Heart right ventricle (tissue), 16 donors: ENCODE data around the gene PAIP2. TPM values are rescaled to one million over a fixed set of nuclear protein-coding genes. Genes with fewer than 3 reads are reported as not detected.
A peak's percentile ranks its signal among the peaks of the same experiment; 100 is the strongest.

Source experiments
- ATAC-seq, 8 donors: fragments of 200-7000 bp; cut with Tn5 transposase; one replicate each; pipeline ENCODE4 v1.9.1; 2020; ENCODE audit warnings: mild to moderate bottlenecking in 8 of 8, moderate library complexity in 8 of 8, moderate number of reproducible peaks in 1 of 8
- DNase-seq, 2 donors: peaks; one replicate each; pipeline ENCODE4 v3.0.0-alpha.2; 2020
- H3K27ac ChIP-seq, 10 donors: fragments of 200-600 bp; sonication (generic) in 2 of 10; one replicate each; pipeline versions ENCODE4 v1.5.0 to v1.8.0; 2020 to 2022; ENCODE audit warnings: mild to moderate bottlenecking in 3 of 10
- H3K27me3 ChIP-seq, 7 donors: fragments of 200-600 bp; one replicate each; pipeline ENCODE4 v1.8.0; 2021 to 2022; ENCODE audit warnings: mild to moderate bottlenecking in 2 of 7
- H3K36me3 ChIP-seq, 9 donors: fragments of 200-600 bp; sonication (generic) in 1 of 9; one replicate each; pipeline versions ENCODE4 v1.5.0 to v1.8.0; 2020 to 2022; ENCODE audit warnings: mild to moderate bottlenecking in 2 of 9
- H3K4me1 ChIP-seq, 9 donors: fragments of 200-600 bp; sonication (generic) in 1 of 9; one replicate each; pipeline versions ENCODE4 v1.5.0 to v1.8.0; 2020 to 2022; ENCODE audit warnings: mild to moderate bottlenecking in 4 of 9
- H3K4me3 ChIP-seq, 10 donors: fragments of 200-600 bp; sonication (generic) in 2 of 10; one replicate each; pipeline versions ENCODE4 v1.5.0 to v1.8.0; 2020 to 2022; ENCODE audit warnings: mild to moderate bottlenecking in 7 of 10, moderate library complexity in 2 of 10
- H3K9me3 ChIP-seq, 11 donors: fragments of 200-600 bp in 10 of 11; sonication (generic) in 2 of 11; one replicate each; pipeline versions ENCODE4 v1.5.0 to v1.8.0; 2013 to 2022; ENCODE audit warnings: mild to moderate bottlenecking in 2 of 11, control low read depth in 1 of 11, moderate library complexity in 1 of 11
- CTCF ChIP-seq, 9 donors: fragments of 200-600 bp; sonication (generic) in 2 of 9; IDR thresholded peaks; one replicate each; pipeline versions ENCODE4 v1.5.0 to v1.8.0; 2021 to 2022; ENCODE audit warnings: antibody characterized with exemption in 9 of 9, mild to moderate bottlenecking in 5 of 9, moderate library complexity in 1 of 9
- WGBS, 2 donors: extraction: QIAGEN DNeasy Blood & Tissue Kit; methylation state at CpG; one replicate each; pipeline ENCODE4 v1.1.7; 2013; ENCODE audit warnings: inconsistent platforms in 1 of 2; 5-methylcytosine and 5-hydroxymethylcytosine counted together
- intact Hi-C, 10 donors: fragments of 100-400 bp; cut with DNase I; formaldehyde crosslinking; loops; one replicate each; pipeline versions ENCODE4 v1.11.1 to v1.14.2; 2022
- polyA plus RNA-seq, 2 donors: library from polyadenylated mRNA; stranded (reverse); fragments of 200-250 nt; gene quantifications; one replicate each; pipeline ENCODE4 v1.2.3, GENCODE V29; 2013
- total RNA-seq, 10 donors: library from RNA; stranded (reverse); fragmentation: NEBNext Ultra II Directional in 3 of 10; extraction: Animal tissue kit (Norgen Biotek cat#: 25700) in 3 of 10; gene quantifications; one replicate each; pipeline versions ENCODE4 v1.2.1 to v1.2.4, GENCODE V29; 2021 to 2023
- donor health status: Arrhythmogenic right ventricular cardiomyopathy.
- donor health status: ischemic (EF 13 %, LVEDD 7.1; RV severe dilation, severe dysfunction).
- donor health status: healthy with polysubstance abuse.
- donor health status: DM: no; HTN: yes; CAD: no.
- donor health status: DM: no; HTN: no; CAD: no.
- donor health status: ischemic (EF 25% LVEDD 6.9; RV normal size, moderate dysfunction).
- donor health status: ischemic (EF 25% LVEDD 5.7; RV mildly dilated, moderate dysfunction).
- donor health status: healthy.
- donor health status: DM: yes; HTN: yes; CAD: no.
- donor health status: Ischemic cardiomyopathy.
- donor health status: ischemic (EF 35%, LVEDD 5.7; RV mildly dilated, moderate dysfunction).
- donor health status: nonischemic (EF 11% LVEDD 7.7; RV severe dilation, severe dysfunction).
- donor health status: DM: yes; HTN: yes; CAD: no.
- donor health status: PGD.
- donor health status: ischemic (EF 29% LVEDD 5.4; RV normal size, mild dysfunction).
- donor health status: nonischemic (EF 23%, LVEDD 6.1; RV moderate dilation, normal function).

PAIP2 gene
- total and polyA plus RNA-seq, 12 donors, result 43.8 to 173 (median 137) TPM

DNA sequence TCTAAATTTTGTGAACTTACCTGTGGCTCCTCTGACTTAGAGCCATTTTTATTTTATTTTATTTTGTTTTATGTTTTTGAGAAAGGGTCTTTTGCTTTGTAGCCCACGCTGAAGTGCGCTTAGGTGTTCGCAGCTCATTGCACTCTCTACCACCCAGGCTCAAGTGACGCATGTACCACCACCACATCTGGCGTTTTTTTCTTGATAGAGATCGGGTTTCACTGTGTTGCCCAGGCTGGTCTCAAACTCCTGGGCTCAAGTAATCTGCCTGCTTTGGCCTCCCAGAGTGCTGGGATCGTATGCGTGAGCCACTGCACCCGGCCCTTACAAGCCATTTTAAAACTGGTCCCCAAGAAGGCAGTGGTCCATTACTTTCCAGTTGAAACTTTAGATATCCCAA lies 29.6 kb upstream of the PAIP2 start:
- Histone ChIP-seq H3K4me1 (peaks cover 13 to 95% (median 77%) of the 10 kb centered on the region in 9 donors), H3K36me3 (peaks cover 0 to 29% (median 20%) of the 10 kb centered on the region in 9 donors), H3K27ac (no peak overlapping the region), H3K4me3 (no peak overlapping the region), H3K27me3 (no peaks in the 10 kb centered on the region), H3K9me3 (no peaks in the 10 kb centered on the region)
- no peak for TF ChIP-seq CTCF (IDR thresholded peaks at IDR 0.05)
- no peak for DNase-seq
- WGBS, 2 donors, result 80 to 85% methylated on average over 9 of the region's 9 CpGs
- ATAC-seq, result no peak
- intact Hi-C loops, result no loop called here

- intact Hi-C loops, result no loop called here
Observed at GRCh38 chr5:139314276-139314675, 27.4 kb upstream of the PAIP2 start.

GRCh38 chr5:139315056-139315615 lies 26.5 kb upstream of the PAIP2 start:
- ATAC-seq (no peak), DNase-seq (no peak)
- Histone ChIP-seq H3K9me3 (no peaks in the 10 kb centered on the region), H3K27ac (no peak overlapping the region), H3K36me3 (peaks cover 0 to 60% (median 37%) of the 10 kb centered on the region in 9 donors), H3K27me3 (no peaks in the 10 kb centered on the region), H3K4me1 (peaks cover 7 to 64% (median 49%) of the 10 kb centered on the region in 9 donors), H3K4me3 (no peak overlapping the region)
- intact Hi-C loops, result no loop called here
- TF ChIP-seq CTCF (IDR thresholded peaks at IDR 0.05), result no peak
- 82 to 86% methylated on average over 3 of the region's 3 CpGs for WGBS, 2 donors

More at GRCh38 chr5:139314276-139314675, 27.4 kb upstream of the PAIP2 start:
- no peaks in the 10 kb centered on the region for H3K27me3 ChIP-seq
- peaks cover 0 to 51% (median 30%) of the 10 kb centered on the region in 9 donors for H3K36me3 ChIP-seq
- H3K9me3 ChIP-seq, result no peaks in the 10 kb centered on the region
- ATAC-seq (no peak), DNase-seq (no peak)
- no peak overlapping the region for H3K27ac ChIP-seq
- peaks cover 7 to 73% (median 55%) of the 10 kb centered on the region in 9 donors for H3K4me1 ChIP-seq
- no peak overlapping the region for H3K4me3 ChIP-seq
- TF ChIP-seq CTCF (IDR thresholded peaks at IDR 0.05), result no peak
- 79 to 85% methylated on average over 1 of the region's 1 CpG for WGBS, 2 donors

DNA sequence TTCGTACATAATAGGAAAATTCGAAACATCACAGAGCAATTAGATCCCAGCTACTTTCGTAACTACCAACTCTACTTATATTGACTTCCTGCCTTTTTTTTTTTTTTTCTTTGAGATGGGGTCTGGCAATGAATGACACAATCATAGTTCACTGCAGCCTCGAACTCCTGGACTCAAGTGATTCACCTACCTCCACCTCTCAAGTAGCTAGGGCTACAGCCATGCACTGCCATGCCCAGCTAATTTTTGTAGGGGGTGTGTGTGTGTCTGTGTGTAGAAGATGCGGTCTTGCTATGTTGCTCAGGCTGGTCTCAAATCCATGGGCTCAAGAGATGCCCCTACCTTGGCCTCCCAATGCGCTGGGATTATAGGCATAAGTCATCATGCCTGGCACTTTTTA lies 5.8 kb upstream of the PAIP2 start:
- Histone ChIP-seq H3K36me3 (peaks cover 0 to 33% (median 20%) of the 10 kb centered on the region in 9 donors), H3K9me3 (no peaks in the 10 kb centered on the region), H3K4me3 (no peak overlapping the region), H3K27me3 (no peaks in the 10 kb centered on the region), H3K27ac (no peak overlapping the region), H3K4me1 (peaks cover 0 to 6% (median 2%) of the 10 kb centered on the region in 9 donors)
- no peak for DNase-seq
- peak in 2 of 8 donors; percentile 14 to 24 for ATAC-seq
- WGBS, 2 donors, result 69 to 71% methylated on average over 6 of the region's 6 CpGs
- intact Hi-C loops, result loop anchor here in 1 of 10 donors (10.0 kb wide), 1 partner anchor 771 kb away; no protein-coding TSS in a partner anchor
- no peak for TF ChIP-seq CTCF (IDR thresholded peaks at IDR 0.05)
